GM12878 (cell line): ENCODE data around the gene MAN1A1. TPM values are rescaled to one million over a fixed set of nuclear protein-coding genes. Genes with fewer than 3 reads are reported as not detected.

Experiments
- ATAC-seq: fragments of 200-7000 bp; cut with Tn5 transposase; 3 replicates; pipeline ENCODE4 v1.9.1; 2020; ENCODE audit warnings: mild to moderate bottlenecking, moderate library complexity
- BruUV-seq: library from RNA; stranded (reverse); fragments of 400-500 nt; replicated peaks from 2 replicates; lab custom pipeline; 2021; lab: Mats Ljungman, UMichigan
- CTCF ChIA-PET: fragments of 300-600 bp; sonication (Branson Sonifier 250); formaldehyde crosslinking; extraction: SDS; loops from one replicate; lab custom pipeline; 2021; ENCODE audit warnings: inconsistent platforms; lab: Yijun Ruan, JAX
- POLR2A ChIA-PET: fragments of 350-600 bp; formaldehyde crosslinking; extraction: SDS; loops from one replicate; lab custom pipeline; 2021; ENCODE audit warnings: inconsistent platforms; lab: Charles Lee
- RAD21 ChIA-PET: fragments of 300-600 bp; sonication (Branson Sonifier 250); formaldehyde crosslinking; loops from one replicate; lab custom pipeline; 2023; ENCODE audit warnings: antibody characterized with exemption; ENCODE audit not compliant: unreplicated experiment; lab: Charles Lee
- SMC1A ChIA-PET: fragments of 300-600 bp; sonication (Branson Sonifier 250); formaldehyde crosslinking; loops from one replicate; lab custom pipeline; 2023; ENCODE audit not compliant: unreplicated experiment, uncharacterized antibody; lab: Charles Lee
- DNase-seq: peaks from one replicate; pipeline ENCODE4 v3.0.0-alpha.2; 2011; ENCODE audit warnings: low read depth, low spot score
- FAIRE-seq: peaks from 3 replicates; lab custom pipeline; 2011; peaks lifted over from hg19 to GRCh38; lab: Jason Lieb, UNC
- H2AFZ ChIP-seq: 2 replicates; pipeline ENCODE4 v1.6.0; 2011; ENCODE audit warnings: low read depth, low read length, control low read depth; ENCODE audit not compliant: control insufficient read depth
- H3K27ac ChIP-seq: 2 replicates; pipeline ENCODE4 v1.5.1; 2011; ENCODE audit warnings: control low read depth; ENCODE audit not compliant: control insufficient read depth, insufficient read depth
- H3K27me3 ChIP-seq, 2 experiments: replicated peaks in 1 of 2; 2 replicates each; pipeline versions ENCODE4 v1.6.0 to v1.6.1; 2011; ENCODE audit warnings: low read length in 1 of 2; ENCODE audit not compliant: control insufficient read depth in 2 of 2, insufficient read depth in 2 of 2
- H3K36me3 ChIP-seq, 2 experiments: 2 replicates each; pipeline ENCODE4 v1.5.1; 2011; ENCODE audit warnings: low read length in 1 of 2; ENCODE audit not compliant: control insufficient read depth in 2 of 2, insufficient read depth in 2 of 2
- H3K4me1 ChIP-seq: 2 replicates; pipeline ENCODE4 v1.6.1; 2011; ENCODE audit warnings: mild to moderate bottlenecking, low read length, moderate library complexity, mixed read lengths; ENCODE audit not compliant: control insufficient read depth, insufficient read depth
- H3K4me2 ChIP-seq: 2 replicates; pipeline ENCODE4 v1.6.0; 2011; ENCODE audit warnings: control low read depth; ENCODE audit not compliant: control insufficient read depth, insufficient read depth
- H3K4me3 ChIP-seq: fragments of 200-600 bp; sonication (generic); 2 replicates; pipeline ENCODE4 v1.5.1; 2016
- H3K79me2 ChIP-seq: 2 replicates; pipeline ENCODE4 v1.6.0; 2011; ENCODE audit warnings: low read length; ENCODE audit not compliant: control insufficient read depth, insufficient read depth
- H3K9ac ChIP-seq: 2 replicates; pipeline ENCODE4 v1.8.0; 2011; ENCODE audit warnings: low read length, control low read depth, mixed read lengths; ENCODE audit not compliant: control insufficient read depth, insufficient read depth
- H3K9me3 ChIP-seq: replicated peaks from 3 replicates; pipeline ENCODE4 v1.5.1; 2011; ENCODE audit warnings: mild to moderate bottlenecking, low read length; ENCODE audit not compliant: control insufficient read depth, insufficient read depth
- H4K20me1 ChIP-seq: 2 replicates; pipeline ENCODE4 v1.6.0; 2011; ENCODE audit not compliant: control insufficient read depth, insufficient read depth
- ATF7 ChIP-seq: fragments of 450-650 bp; IDR thresholded peaks from 2 replicates; pipeline ENCODE4 v1.6.1; 2016; ENCODE audit warnings: low read depth, mild to moderate bottlenecking
- CBX5 ChIP-seq: sonication (generic); IDR thresholded peaks from 2 replicates; pipeline ENCODE4 v1.6.1; 2016; ENCODE audit warnings: low read depth, moderate library complexity, mild to moderate bottlenecking, inconsistent platforms
- CREB1 ChIP-seq: IDR thresholded peaks from 2 replicates; pipeline ENCODE4 v1.6.1; 2012; ENCODE audit warnings: low read depth, mild to moderate bottlenecking, inconsistent platforms
- GABPA ChIP-seq: IDR thresholded peaks from 2 replicates; pipeline ENCODE4 v1.6.1; 2014; ENCODE audit warnings: antibody characterized with exemption, low read depth, mild to moderate bottlenecking, inconsistent platforms
- JUND ChIP-seq: IDR thresholded peaks from 2 replicates; pipeline ENCODE4 v1.6.1; 2012; ENCODE audit warnings: low read depth, mild to moderate bottlenecking, low read length, improper control_type of control experiment, moderate library complexity
- SMAD1 ChIP-seq: fragments of 450-650 bp; IDR thresholded peaks from 2 replicates; pipeline ENCODE4 v1.6.1; 2018; ENCODE audit warnings: mild to moderate bottlenecking, low read depth; ENCODE audit not compliant: partially characterized antibody
- SMAD5 ChIP-seq: IDR thresholded peaks from 2 replicates; pipeline ENCODE4 v1.6.1; 2016; ENCODE audit warnings: antibody characterized with exemption, low read depth
- TCF7 ChIP-seq: IDR thresholded peaks from 2 replicates; pipeline ENCODE4 v1.6.1; 2014; ENCODE audit warnings: antibody characterized with exemption, borderline replicate concordance
- WGBS: methylation state at CpG from one replicate; pipeline ENCODE4 v1.1.6; 2016; ENCODE audit warnings: low lambda C conversion rate; ENCODE audit not compliant: insufficient replicate concordance, insufficient coverage; ENCODE audit errors: missing lambda C conversion rate; 5-methylcytosine and 5-hydroxymethylcytosine counted together
- in situ Hi-C: fragments of 300-500 bp; cut with MboI; formaldehyde crosslinking; loops from 9 replicates; pipeline ENCODE4 v1.14.3; 2018; ENCODE audit warnings: mixed read lengths
- intact Hi-C: fragments of 100-400 bp; cut with micrococcal nuclease; formaldehyde crosslinking; loops from one replicate; pipeline ENCODE4 v1.14.2; 2022; ENCODE audit not compliant: unreplicated experiment
- polyA plus RNA-seq, 11 experiments: library from polyadenylated mRNA; depleted of rRNA in 4 of 11; unstranded in 6 of 11; stranded (reverse) in 5 of 11; fragments of >200 nt; fragmentation: Nextera tagmentation in 4 of 11; fragmentation: Illumina TruSeq in 1 of 11; extraction: Ambion mirVana in 4 of 11; extraction: Trizol in 1 of 11; gene quantifications; 1 replicate in 1 of 11; 2 replicates in 10 of 11; pipeline versions ENCODE4 v1.2.1 to v1.2.3, GENCODE V29; 2011 to 2016; ENCODE audit warnings: inconsistent platforms in 2 of 11, missing spikeins in 2 of 11, low read depth in 1 of 11
- total RNA-seq, 4 experiments: library from RNA; depleted of rRNA in 3 of 4; stranded (reverse); fragments of >200 nt in 3 of 4; fragmentation: Illumina TruSeq in 1 of 4; extraction: Trizol in 1 of 4; gene quantifications; 2 replicates each; pipeline versions ENCODE4 v1.2.1 to v1.2.3, GENCODE V29; 2013 to 2021
- TF ChIP-seq, protein P1 (sequence below): fragments of 450-650 bp; formaldehyde crosslinking; IDR thresholded peaks from 2 replicates; pipeline ENCODE4 v1.4.0; 2020; ENCODE audit warnings: mild to moderate bottlenecking, moderate library complexity

Gene MAN1A1
- total and polyA plus RNA-seq, 10 of the 15 experiments (the other 5 are each of a cell fraction or from before 2014, with no cell fraction given): 5.4 to 28.1 (median 19.5) TPM

DNA sequence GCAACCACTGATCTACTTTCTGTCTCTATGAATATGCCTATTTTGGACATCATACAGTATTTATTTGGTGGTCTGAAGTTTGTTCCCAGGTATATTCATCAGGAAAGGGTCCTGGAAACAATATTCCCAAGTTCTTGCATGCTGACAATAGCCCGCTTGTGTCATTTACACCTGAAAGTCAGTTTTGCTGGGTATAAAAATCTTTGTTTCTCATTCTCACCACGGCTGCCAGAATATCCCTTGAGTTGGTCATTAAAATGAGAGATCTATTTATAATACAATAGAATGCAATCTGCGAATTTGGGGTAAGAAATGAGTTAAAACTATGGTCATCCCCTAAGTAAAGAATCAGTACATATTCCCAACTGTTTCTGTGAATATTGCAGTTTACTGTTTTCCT, 79.0 kb downstream of the MAN1A1 start:
- Histone ChIP-seq H3K9ac (no peak overlapping the region), H2AFZ (no peak overlapping the region), H3K4me2 (no peak overlapping the region), H3K79me2 (no peaks in the 10 kb centered on the region), H3K36me3 (peaks cover 0 to 2% of the 10 kb centered on the region in 2 experiments; a peak in 1 of 4 replicates), H3K4me3 (no peak overlapping the region), H3K4me1 (no peaks in the 10 kb centered on the region), H3K27me3 (no peaks in the 10 kb centered on the region), H4K20me1 (no peaks in the 10 kb centered on the region), H3K9me3 (peaks cover 8% of the 10 kb centered on the region), H3K27ac (no peak overlapping the region)
- DNase-seq (no peak), ATAC-seq (no peak), FAIRE-seq (no peak)
- POLR2A ChIA-PET: no interaction called here
- RAD21 ChIA-PET: no interaction called here
- BruUV-seq: no TSS peak
- CTCF ChIA-PET: no interaction called here
- WGBS: 96% methylated on average over 3 of the region's 3 CpGs
- SMC1A ChIA-PET: interaction anchor here (1.1 to 1.6 kb wide), 3 partner anchors 10 to 65 kb away, joined by 3 to 4 read pairs (median 4); no protein-coding TSS in a partner anchor
- intact Hi-C loops: no loop called here
- in situ Hi-C loops: no loop called here
- peak; percentile 71; the same call in 1 of the 2 replicates for TF ChIP-seq CBX5
- TF ChIP-seq ATF7: no peak

DNA sequence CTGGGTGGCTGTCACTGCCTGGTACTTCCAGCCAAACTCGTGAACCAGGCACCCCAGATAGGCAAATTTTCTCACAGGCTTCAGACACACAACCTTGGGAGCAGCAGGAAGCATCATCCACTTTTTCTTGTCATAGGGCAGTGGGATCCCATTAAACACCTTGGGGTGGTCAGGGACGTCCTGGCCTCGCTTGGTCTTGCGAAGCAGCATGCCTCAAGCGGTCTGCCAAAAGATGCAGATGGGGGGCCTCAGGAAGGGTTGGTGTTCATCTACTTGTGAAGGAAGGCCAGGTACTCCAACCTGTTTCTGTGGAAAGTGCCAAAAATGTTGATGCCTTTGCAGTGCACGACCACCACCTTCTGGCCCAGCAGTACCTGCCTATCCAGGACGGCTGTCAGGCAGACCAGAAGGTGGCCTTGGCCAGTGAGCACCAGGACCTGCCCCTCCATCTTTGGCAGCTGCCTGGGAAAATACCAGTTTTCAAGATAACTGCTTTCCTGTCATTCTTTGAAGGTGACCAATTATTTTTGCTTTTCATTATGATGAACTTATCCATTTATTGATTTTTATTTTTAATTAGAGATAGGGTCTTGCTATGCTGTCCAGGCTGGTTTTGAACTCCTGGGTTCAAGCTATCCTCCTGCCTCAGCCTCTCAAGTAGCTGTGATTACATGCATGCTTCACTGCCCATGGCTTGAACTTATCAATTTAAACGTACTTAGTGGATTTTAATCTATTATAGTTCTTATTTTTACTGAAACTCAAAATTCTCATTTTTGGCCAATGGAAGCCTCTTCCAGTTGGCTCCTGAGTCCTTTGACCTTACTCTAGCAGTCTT, 80.1 kb downstream of the MAN1A1 start:
- FAIRE-seq (no peak), DNase-seq (no peak), ATAC-seq (no peak)
- ChIA-PET SMC1A (interaction anchor here (1.0 to 1.1 kb wide), 3 partner anchors 9 to 64 kb away, joined by 3 to 4 read pairs (median 3); no protein-coding TSS in a partner anchor), CTCF (no interaction called here), POLR2A (no interaction called here), RAD21 (interaction anchor here (0.9 kb wide), 1 partner anchor 46 kb away, joined by 4 read pairs; no protein-coding TSS in a partner anchor)
- peaks cover 0 to 2% of the 10 kb centered on the region in 2 experiments; a peak in 1 of 4 replicates for H3K36me3 ChIP-seq
- H3K27me3 ChIP-seq: no peaks in the 10 kb centered on the region
- H3K27ac ChIP-seq: no peak overlapping the region
- peaks cover 8% of the 10 kb centered on the region for H3K9me3 ChIP-seq
- no peak overlapping the region for H3K4me3 ChIP-seq
- no peak overlapping the region for H3K9ac ChIP-seq
- 93% methylated on average over 8 of the region's 8 CpGs for WGBS
- no peak overlapping the region for H3K4me2 ChIP-seq
- BruUV-seq: no TSS peak
- no peaks in the 10 kb centered on the region for H3K4me1 ChIP-seq
- no peak overlapping the region for H2AFZ ChIP-seq
- in situ Hi-C loops (no loop called here), intact Hi-C loops (no loop called here)
- H3K79me2 ChIP-seq: no peaks in the 10 kb centered on the region
- H4K20me1 ChIP-seq: no peaks in the 10 kb centered on the region
- TF ChIP-seq, protein P1, sequence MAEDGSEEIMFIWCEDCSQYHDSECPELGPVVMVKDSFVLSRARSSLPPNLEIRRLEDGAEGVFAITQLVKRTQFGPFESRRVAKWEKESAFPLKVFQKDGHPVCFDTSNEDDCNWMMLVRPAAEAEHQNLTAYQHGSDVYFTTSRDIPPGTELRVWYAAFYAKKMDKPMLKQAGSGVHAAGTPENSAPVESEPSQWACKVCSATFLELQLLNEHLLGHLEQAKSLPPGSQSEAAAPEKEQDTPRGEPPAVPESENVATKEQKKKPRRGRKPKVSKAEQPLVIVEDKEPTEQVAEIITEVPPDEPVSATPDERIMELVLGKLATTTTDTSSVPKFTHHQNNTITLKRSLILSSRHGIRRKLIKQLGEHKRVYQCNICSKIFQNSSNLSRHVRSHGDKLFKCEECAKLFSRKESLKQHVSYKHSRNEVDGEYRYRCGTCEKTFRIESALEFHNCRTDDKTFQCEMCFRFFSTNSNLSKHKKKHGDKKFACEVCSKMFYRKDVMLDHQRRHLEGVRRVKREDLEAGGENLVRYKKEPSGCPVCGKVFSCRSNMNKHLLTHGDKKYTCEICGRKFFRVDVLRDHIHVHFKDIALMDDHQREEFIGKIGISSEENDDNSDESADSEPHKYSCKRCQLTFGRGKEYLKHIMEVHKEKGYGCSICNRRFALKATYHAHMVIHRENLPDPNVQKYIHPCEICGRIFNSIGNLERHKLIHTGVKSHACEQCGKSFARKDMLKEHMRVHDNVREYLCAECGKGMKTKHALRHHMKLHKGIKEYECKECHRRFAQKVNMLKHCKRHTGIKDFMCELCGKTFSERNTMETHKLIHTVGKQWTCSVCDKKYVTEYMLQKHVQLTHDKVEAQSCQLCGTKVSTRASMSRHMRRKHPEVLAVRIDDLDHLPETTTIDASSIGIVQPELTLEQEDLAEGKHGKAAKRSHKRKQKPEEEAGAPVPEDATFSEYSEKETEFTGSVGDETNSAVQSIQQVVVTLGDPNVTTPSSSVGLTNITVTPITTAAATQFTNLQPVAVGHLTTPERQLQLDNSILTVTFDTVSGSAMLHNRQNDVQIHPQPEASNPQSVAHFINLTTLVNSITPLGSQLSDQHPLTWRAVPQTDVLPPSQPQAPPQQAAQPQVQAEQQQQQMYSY: no peak
- TF ChIP-seq JUND (no peak), GABPA (no peak), SMAD1 (no peak), SMAD5 (no peak), CREB1 (no peak), TCF7 (no peak), CBX5 (no peak)
